Stimulated activated CD4-positive, alpha-beta T cell treated with anti-CD3 and anti-CD28 coated beads, Interleukin-1b, Interleukin-23, amount 100 ng/mL, for 4 hours (primary cell): ENCODE data around the gene ALPP.
"Not testable (repeated sequence)": the region's sequence is repeated elsewhere in the genome, so short reads cannot be mapped to it uniquely, and the experiment has no call there.

Experiments used
- DNase-seq, 2 donors: peaks; one replicate each; pipeline ENCODE4 v3.0.0-alpha.2; 2020; ENCODE audit warnings: low read depth in 2 of 2

ALPP gene

GRCh38 chr2:232381204-232382031 is 2.9 kb downstream of the ALPP start:
- DNase-seq = peak in 1 of 2 donors; percentile 11

DNA sequence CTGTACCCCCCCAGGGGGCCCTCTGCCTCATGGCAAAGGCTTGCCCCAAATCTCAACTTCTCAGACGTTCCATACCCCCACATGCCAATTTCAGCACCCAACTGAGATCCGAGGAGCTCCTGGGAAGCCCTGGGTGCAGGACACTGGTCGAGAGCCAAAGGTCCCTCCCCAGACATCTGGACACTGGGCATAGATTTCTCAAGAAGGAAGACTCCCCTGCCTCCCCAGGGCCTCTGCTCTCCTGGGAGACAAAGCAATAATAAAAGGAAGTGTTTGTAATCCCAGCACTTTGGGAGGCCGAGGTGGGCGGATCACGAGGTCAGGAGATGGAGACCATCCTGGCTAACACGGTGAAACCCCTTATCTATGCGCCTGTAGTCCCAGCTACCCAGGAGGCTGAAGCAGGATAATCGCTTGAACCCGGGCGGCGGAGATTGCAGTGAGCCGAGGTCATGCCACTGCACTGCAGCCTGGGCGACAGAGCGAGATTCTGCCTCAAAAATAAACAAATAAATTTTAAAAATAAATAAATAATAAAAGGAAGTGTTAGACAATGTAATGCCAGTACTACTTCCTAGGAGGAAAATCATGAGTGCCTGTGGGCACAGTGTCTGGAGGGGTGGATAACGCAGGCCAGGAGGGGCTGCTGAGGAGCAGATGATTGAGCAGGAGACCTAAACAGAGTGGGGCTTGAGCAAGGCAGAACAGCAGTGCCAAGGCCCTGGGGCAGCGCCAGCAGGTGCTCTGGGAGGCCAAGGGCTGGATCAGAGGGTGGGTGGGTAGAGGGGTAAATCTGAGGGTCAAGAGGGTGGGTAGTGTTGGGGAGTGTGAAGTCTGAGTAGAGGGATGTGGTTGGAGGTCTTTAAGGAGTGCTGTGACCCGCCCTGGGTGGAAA is 4.0 kb downstream of the ALPP start:
- DNase-seq = no peak

DNA sequence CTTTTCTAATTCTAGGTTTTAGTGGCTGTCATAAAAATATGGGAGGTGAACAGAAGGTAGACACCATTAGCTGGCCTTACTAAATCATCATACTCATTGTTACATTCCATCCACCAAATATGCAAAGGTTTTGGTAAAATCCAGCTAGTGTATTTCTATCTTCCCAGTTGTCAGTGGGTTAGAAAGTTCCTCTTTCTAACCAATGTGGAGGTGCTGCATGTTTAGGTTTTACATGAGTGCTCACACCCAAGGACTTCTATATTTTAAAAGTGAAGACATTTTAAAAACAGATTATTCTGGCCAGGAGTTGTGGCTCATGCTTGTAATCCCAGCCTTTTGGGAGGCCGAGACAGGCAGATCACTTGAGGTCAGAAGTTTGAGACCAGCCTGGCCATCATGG is 5.9 kb downstream of the ALPP start:
- no peak for DNase-seq

DNA sequence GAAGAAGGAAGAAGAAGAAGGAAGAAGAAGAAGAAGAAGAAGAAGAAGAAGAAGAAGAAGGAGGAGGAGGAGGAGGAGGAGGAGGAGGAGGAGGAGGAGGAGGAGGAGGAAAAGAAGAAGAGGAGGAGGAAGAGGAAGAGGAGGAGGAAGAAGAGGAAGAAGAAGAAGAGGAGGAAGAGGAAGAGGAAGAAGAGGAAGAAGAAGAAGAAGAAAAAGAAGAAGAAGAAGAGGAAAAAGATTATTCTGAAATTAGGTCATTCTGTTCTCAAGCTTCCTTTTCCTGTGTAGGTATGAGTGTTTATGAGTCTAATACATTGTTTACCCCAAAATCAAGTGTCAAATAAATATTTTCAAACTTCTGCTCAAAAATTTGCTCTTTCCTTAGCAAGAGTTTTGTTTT is 6.5 kb downstream of the ALPP start:
- DNase-seq = not testable (repeated sequence)

DNA sequence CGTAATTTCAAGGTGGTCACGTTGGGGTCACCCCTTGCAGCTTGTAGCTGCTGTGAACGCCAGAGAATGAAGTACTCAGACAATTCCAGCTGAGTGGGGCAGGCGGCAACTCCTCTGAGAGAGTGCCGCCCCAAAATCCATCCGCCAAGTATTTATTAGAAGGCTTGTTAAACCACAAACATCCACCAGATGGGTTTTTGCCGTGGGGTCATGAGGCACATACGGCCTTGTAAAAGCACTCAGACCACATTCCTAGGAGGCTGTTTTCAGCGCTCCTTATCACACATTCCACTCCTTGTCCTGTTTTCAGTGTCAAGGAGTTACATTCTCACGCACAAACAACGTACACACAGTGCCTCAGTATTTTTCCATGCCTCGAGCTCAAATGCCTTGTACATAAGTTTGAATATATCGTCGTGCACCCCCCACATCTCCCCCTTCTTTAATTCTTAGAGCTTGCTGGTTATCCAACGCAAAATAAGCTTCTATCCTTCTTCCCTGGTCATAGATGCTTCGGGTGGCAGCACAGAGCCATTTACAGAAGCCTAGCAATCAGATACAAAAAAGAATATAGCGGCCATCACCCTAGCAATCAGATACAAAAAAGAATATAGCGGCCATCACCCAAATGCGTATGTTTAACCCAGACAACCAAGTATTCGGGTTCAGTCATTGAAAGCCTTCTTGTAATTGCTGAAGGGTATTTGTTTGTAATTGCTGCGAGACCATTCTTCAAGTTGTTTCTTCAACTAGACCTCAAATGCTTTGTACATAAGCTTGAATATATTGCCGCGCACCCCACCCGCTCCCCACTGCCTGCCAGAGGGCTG is 7.3 kb downstream of the ALPP start:
- DNase-seq = no peak

DNA sequence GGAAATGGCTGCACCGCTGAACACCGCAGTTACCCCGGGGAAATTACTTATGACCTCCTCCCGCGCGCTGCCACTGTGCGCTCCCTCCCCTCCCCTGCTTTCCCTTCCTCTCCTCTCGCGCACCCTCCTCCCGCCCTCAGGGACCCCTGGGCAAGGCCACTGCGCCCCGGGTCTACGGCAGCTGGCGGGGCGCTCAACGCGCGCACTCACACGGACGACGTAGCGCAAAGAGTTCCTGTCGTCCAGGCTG is 7.9 kb downstream of the ALPP start:
- no peak for DNase-seq

DNA sequence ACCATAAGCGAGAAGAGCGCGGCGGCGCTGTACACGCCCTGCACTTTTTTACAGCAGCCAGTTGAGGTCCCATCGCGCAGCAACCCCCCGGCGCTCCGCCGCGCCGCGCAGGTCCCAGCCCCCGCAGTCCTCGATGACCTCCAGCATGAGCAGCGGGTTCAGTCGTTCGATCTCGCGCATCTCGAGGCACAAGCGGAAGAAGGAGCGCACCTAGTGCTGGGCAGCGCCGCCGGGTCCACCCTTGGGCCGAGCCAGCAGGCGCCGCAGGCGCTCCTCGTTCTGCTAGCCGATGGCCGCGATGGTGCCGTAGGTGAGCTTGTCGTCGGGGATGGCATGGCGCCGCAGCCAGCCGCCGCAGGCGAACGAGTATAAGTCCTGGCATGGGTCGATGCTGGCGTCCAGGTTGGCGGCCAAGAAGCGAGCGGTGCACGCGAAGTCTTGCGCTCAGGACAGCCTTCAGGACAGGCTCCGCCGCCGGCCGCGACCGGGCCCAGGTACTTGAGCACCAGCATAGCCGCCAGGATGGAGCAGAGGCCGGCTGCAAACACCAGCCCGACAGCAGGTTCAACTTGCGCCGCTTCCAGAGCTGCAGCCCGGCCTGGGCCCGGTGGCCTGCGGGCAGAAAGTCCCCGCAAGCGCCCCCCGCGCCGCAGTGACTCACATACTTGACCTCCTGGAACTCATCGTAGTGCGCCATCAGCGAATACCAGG is 8.3 kb downstream of the ALPP start:
- DNase-seq = no peak

- DNase-seq = no peak
Observed at GRCh38 chr2:232387451-232388171, 9.1 kb downstream of the ALPP start.

DNA sequence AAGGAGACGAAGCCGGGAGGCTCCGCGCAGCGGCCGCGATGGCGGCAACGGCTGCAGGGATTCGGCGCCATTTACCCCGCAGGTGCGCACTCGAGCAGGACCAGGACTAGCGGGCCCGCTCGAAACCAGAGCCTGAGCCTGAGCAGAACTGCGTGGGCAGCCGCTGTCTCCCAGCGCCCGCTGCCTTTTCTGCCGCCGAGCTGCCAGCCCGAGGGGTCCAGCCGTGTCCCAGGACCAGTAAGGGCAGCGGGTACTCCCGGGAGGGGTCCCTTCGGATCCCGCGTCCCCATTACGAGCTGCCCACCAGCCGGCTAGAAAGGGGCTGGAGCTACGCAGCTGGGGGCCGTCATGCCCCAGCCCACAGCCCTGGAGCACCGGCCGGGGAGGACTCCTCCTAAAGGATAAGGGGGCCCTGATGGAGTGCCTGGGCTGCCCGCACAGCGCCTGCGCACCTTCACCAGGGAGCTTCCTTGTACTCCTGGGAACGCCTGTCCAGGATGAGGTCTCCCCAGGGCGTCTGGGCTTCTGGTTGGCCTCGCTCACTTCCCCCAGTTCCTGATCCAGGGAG is 9.9 kb downstream of the ALPP start:
- no peak for DNase-seq

GRCh38 chr2:232389327-232389726 is 10.8 kb downstream of the ALPP start:
- no peak for DNase-seq

- DNase-seq = no peak
Observed at GRCh38 chr2:232390661-232391060, 12.1 kb downstream of the ALPP start.

DNA sequence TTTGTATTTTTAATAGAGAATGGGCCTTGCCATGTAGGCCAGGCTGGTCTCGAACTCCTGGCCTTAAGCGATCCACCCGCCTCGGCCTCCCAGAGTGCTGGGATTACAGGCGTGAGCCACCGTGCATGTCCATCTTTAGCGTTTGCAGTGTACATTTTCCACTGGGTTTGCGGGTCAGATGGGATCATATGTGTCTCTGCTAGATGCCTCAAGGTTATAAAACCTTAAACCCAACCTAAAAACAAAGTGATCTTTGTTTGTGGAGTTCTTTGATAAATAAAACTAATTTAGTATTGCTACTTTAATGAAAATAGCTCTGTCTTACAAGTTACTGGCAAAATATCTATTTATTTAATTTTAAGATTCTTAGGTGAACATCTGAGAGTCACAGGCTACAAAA is 15.0 kb downstream of the ALPP start:
- DNase-seq = no peak

- DNase-seq = not testable (repeated sequence)
Observed at GRCh38 chr2:232394431-232394830, 15.9 kb downstream of the ALPP start.

GRCh38 chr2:232395586-232395985 is 17.0 kb downstream of the ALPP start:
- DNase-seq = no peak

- no peak for DNase-seq
Observed at GRCh38 chr2:232396683-232397082, 18.1 kb downstream of the ALPP start.

GRCh38 chr2:232398293-232399034 is 19.9 kb downstream of the ALPP start:
- no peak for DNase-seq

DNA sequence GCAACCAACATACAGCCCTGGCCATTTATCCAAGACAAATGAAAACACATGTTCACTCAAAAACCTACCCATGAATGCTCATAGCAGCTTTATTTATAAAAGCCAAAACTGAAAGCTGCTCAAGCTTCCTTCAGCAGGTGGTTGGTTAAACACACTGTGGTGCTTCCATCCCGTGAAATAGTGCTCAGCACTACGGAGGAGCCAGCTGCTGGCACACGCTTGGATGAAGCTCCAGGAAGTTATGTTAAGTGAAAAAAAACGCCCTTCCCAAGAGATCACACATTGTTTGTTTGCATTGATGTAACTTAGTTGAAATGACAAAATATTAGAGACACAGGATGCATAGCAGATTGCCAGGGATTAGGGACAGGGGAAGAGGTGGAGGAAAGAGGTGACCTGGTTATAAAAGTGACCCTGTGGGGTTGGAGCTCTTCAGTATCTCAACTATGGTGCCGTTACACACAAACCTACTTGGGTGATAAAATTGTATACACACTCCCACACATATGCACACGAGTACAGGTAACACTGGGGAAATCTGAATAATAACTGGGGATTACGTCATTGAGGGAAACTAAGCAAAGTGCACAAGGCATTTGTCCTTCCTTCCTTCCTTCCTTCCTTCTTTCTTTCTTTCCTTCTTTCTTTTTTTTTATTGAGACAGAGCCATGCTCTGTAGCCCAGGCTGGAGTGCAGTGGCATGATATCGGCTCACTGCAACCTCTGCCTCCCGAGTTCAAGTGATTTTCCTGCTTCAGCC is 21.9 kb downstream of the ALPP start:
- DNase-seq = no peak

GRCh38 chr2:232402518-232402917 is 24.0 kb downstream of the ALPP start:
- DNase-seq = no peak

GRCh38 chr2:232405943-232406510 is 27.5 kb downstream of the ALPP start:
- no peak for DNase-seq
